T-helper 17 cell (primary cell): ENCODE data around the gene ITGA3. TPM values are rescaled to one million over a fixed set of nuclear protein-coding genes. Genes with fewer than 3 reads are reported as not detected.

Experiments used
- ATAC-seq: fragments of 150-1000 bp; cut with Tn5 transposase; 2 replicates; pipeline ENCODE4 v1.10.0; 2021; ENCODE audit warnings: mild to moderate bottlenecking, moderate library complexity
- DNase-seq, 3 donors: peaks; one replicate each; pipeline versions ENCODE4 v3.0.0 to v3.0.0-alpha.2; 2020 to 2021
- H3K9me3 ChIP-seq: one replicate; pipeline ENCODE4 v1.7.0; 2013; ENCODE audit warnings: low read length, mild to moderate bottlenecking; ENCODE audit not compliant: control insufficient read depth, poor library complexity, severe bottlenecking
- H3K27ac Mint-ChIP-seq: one replicate; pipeline ENCODE4 v1.8.0; 2022; ENCODE audit warnings: mild to moderate bottlenecking, moderate library complexity, mixed read lengths
- H3K27me3 Mint-ChIP-seq: one replicate; pipeline ENCODE4 v1.8.0; 2022; ENCODE audit warnings: mixed read lengths
- H3K36me3 Mint-ChIP-seq: one replicate; pipeline ENCODE4 v1.8.0; 2022; ENCODE audit warnings: low read depth, mixed read lengths
- H3K4me1 Mint-ChIP-seq: one replicate; pipeline ENCODE4 v1.8.0; 2022; ENCODE audit warnings: mild to moderate bottlenecking, mixed read lengths
- H3K4me3 Mint-ChIP-seq: one replicate; pipeline ENCODE4 v1.8.0; 2022; ENCODE audit warnings: mild to moderate bottlenecking, moderate library complexity, mixed read lengths
- total RNA-seq, 4 donors: library from RNA in 2 of 4; stranded (reverse) in 2 of 4; gene quantifications; one replicate each; pipeline ENCODE4 v1.2.3 and lab custom pipeline; 2022 to 2026

The ITGA3 gene
- total RNA-seq, 2 donors from 2014 or later = 8.0 to 10.6 TPM

GRCh38 chr17:50026837-50027171, 29.1 kb upstream of the ITGA3 start:
- Mint-ChIP-seq H3K27me3 (peaks cover 28% of the 10 kb centered on the region), H3K4me3 (no peak overlapping the region), H3K27ac (no peak overlapping the region), H3K36me3 (no peaks in the 10 kb centered on the region), H3K4me1 (peaks cover 7% of the 10 kb centered on the region)
- peak; percentile 85 for ATAC-seq
- no peaks in the 10 kb centered on the region for H3K9me3 ChIP-seq
- DNase-seq = peak; percentile 61 to 78 (median 62)

GRCh38 chr17:50027172-50027880, 28.6 kb upstream of the ITGA3 start:
- ATAC-seq (peak; percentile 49), DNase-seq (no peak)
- no peaks in the 10 kb centered on the region for H3K9me3 ChIP-seq
- Mint-ChIP-seq H3K27ac (no peak overlapping the region), H3K4me3 (peak overlapping the region; percentile 41), H3K36me3 (no peaks in the 10 kb centered on the region), H3K4me1 (peaks cover 7% of the 10 kb centered on the region), H3K27me3 (peaks cover 23% of the 10 kb centered on the region)

GRCh38 chr17:50027881-50028735, 27.8 kb upstream of the ITGA3 start:
- no peaks in the 10 kb centered on the region for H3K9me3 ChIP-seq
- Mint-ChIP-seq H3K27ac (no peak overlapping the region), H3K4me3 (peak overlapping the region; percentile 41), H3K4me1 (peaks cover 7% of the 10 kb centered on the region), H3K36me3 (no peaks in the 10 kb centered on the region), H3K27me3 (peaks cover 20% of the 10 kb centered on the region)
- ATAC-seq (no peak), DNase-seq (no peak)

- Mint-ChIP-seq H3K36me3 (no peaks in the 10 kb centered on the region), H3K4me1 (peaks cover 7% of the 10 kb centered on the region), H3K27ac (no peak overlapping the region), H3K4me3 (no peak overlapping the region), H3K27me3 (peaks cover 25% of the 10 kb centered on the region)
- H3K9me3 ChIP-seq = no peaks in the 10 kb centered on the region
- ATAC-seq = no peak
- DNase-seq = no peak
These were observed 27.2 kb upstream of the ITGA3 start for GRCh38 chr17:50028736-50029120.

- Mint-ChIP-seq H3K4me3 (no peak overlapping the region), H3K27me3 (peaks cover 29% of the 10 kb centered on the region), H3K4me1 (peaks cover 7% of the 10 kb centered on the region), H3K36me3 (no peaks in the 10 kb centered on the region), H3K27ac (no peak overlapping the region)
- ATAC-seq (no peak), DNase-seq (no peak)
- H3K9me3 ChIP-seq = no peaks in the 10 kb centered on the region
These were observed 26.7 kb upstream of the ITGA3 start for GRCh38 chr17:50029185-50029584.

- H3K36me3 Mint-ChIP-seq = no peaks in the 10 kb centered on the region
- no peaks in the 10 kb centered on the region for H3K9me3 ChIP-seq
- no peak for ATAC-seq
- peaks cover 4% of the 10 kb centered on the region for H3K4me1 Mint-ChIP-seq
- DNase-seq = no peak
- peaks cover 27% of the 10 kb centered on the region for H3K27me3 Mint-ChIP-seq
- no peak overlapping the region for H3K4me3 Mint-ChIP-seq
- no peak overlapping the region for H3K27ac Mint-ChIP-seq
These were observed 22.6 kb upstream of the ITGA3 start for GRCh38 chr17:50033316-50033715.

- Mint-ChIP-seq H3K27me3 (peaks cover 17% of the 10 kb centered on the region), H3K27ac (no peak overlapping the region), H3K4me3 (no peak overlapping the region), H3K36me3 (no peaks in the 10 kb centered on the region), H3K4me1 (peaks cover 2% of the 10 kb centered on the region)
- ATAC-seq = no peak
- no peak for DNase-seq
- H3K9me3 ChIP-seq = no peaks in the 10 kb centered on the region
These were observed 21.2 kb upstream of the ITGA3 start for GRCh38 chr17:50034498-50035364.

- peaks cover 17% of the 10 kb centered on the region for H3K27me3 Mint-ChIP-seq
- H3K4me3 Mint-ChIP-seq = no peak overlapping the region
- ATAC-seq = no peak
- no peak for DNase-seq
- no peaks in the 10 kb centered on the region for H3K36me3 Mint-ChIP-seq
- H3K27ac Mint-ChIP-seq = no peak overlapping the region
- H3K9me3 ChIP-seq = no peaks in the 10 kb centered on the region
- peaks cover 2% of the 10 kb centered on the region for H3K4me1 Mint-ChIP-seq
These were observed 20.5 kb upstream of the ITGA3 start for GRCh38 chr17:50035421-50035879.

GRCh38 chr17:50035945-50036344, 20.0 kb upstream of the ITGA3 start:
- Mint-ChIP-seq H3K27ac (no peak overlapping the region), H3K27me3 (peaks cover 17% of the 10 kb centered on the region), H3K4me3 (no peak overlapping the region), H3K36me3 (no peaks in the 10 kb centered on the region), H3K4me1 (peaks cover 2% of the 10 kb centered on the region)
- ATAC-seq = no peak
- no peaks in the 10 kb centered on the region for H3K9me3 ChIP-seq
- DNase-seq = no peak

GRCh38 chr17:50036455-50037261, 19.3 kb upstream of the ITGA3 start:
- H3K27ac Mint-ChIP-seq = no peak overlapping the region
- ATAC-seq = no peak

GRCh38 chr17:50037321-50038107, 18.4 kb upstream of the ITGA3 start:
- no peak overlapping the region for H3K4me3 Mint-ChIP-seq
- peaks cover 2% of the 10 kb centered on the region for H3K4me1 Mint-ChIP-seq
- no peaks in the 10 kb centered on the region for H3K36me3 Mint-ChIP-seq
- no peak overlapping the region for H3K27ac Mint-ChIP-seq
- H3K9me3 ChIP-seq = no peaks in the 10 kb centered on the region
- ATAC-seq (no peak), DNase-seq (no peak)
- peaks cover 26% of the 10 kb centered on the region for H3K27me3 Mint-ChIP-seq

More at GRCh38 chr17:50036455-50037261, 19.3 kb upstream of the ITGA3 start:
- no peaks in the 10 kb centered on the region for H3K36me3 Mint-ChIP-seq
- no peaks in the 10 kb centered on the region for H3K9me3 ChIP-seq
- H3K4me3 Mint-ChIP-seq = no peak overlapping the region
- no peak for DNase-seq
- peaks cover 2% of the 10 kb centered on the region for H3K4me1 Mint-ChIP-seq
- peaks cover 19% of the 10 kb centered on the region for H3K27me3 Mint-ChIP-seq

- Mint-ChIP-seq H3K27me3 (peaks cover 27% of the 10 kb centered on the region), H3K27ac (no peak overlapping the region), H3K4me3 (no peak overlapping the region), H3K36me3 (no peaks in the 10 kb centered on the region), H3K4me1 (peaks cover 2% of the 10 kb centered on the region)
- no peaks in the 10 kb centered on the region for H3K9me3 ChIP-seq
- DNase-seq = no peak
- no peak for ATAC-seq
These were observed 16.9 kb upstream of the ITGA3 start for GRCh38 chr17:50039058-50039457.
